ENCODE data around the gene CRTC3.

Gene CRTC3

GRCh38 chr15:90564051-90564450, 34.3 kb downstream of the CRTC3 start:
- no peak for DNase-seq

- no peak for DNase-seq
These were observed 34.9 kb downstream of the CRTC3 start for GRCh38 chr15:90564590-90564989.

GRCh38 chr15:90565866-90566265, 36.1 kb downstream of the CRTC3 start:
- no peak for DNase-seq

- DNase-seq = peak; percentile 4
These were observed 40.9 kb downstream of the CRTC3 start for GRCh38 chr15:90570643-90571042.

- peak; percentile 49 for DNase-seq
These were observed 41.4 kb downstream of the CRTC3 start for GRCh38 chr15:90571063-90571541.

- no peak for DNase-seq
These were observed 43.2 kb downstream of the CRTC3 start for GRCh38 chr15:90572893-90573292.

- peak; percentile 18 for DNase-seq
These were observed 47.1 kb downstream of the CRTC3 start for GRCh38 chr15:90576711-90577389.

- no peak for DNase-seq
These were observed 49.5 kb downstream of the CRTC3 start for GRCh38 chr15:90579213-90579612.

- DNase-seq = no peak
These were observed 50.4 kb downstream of the CRTC3 start for GRCh38 chr15:90580099-90580498.

- no peak for DNase-seq
These were observed 50.8 kb downstream of the CRTC3 start for GRCh38 chr15:90580541-90580940.

GRCh38 chr15:90580946-90581345, 51.2 kb downstream of the CRTC3 start:
- no peak for DNase-seq

GRCh38 chr15:90581771-90582352, 52.1 kb downstream of the CRTC3 start:
- no peak for DNase-seq

GRCh38 chr15:90582553-90582952, 52.8 kb downstream of the CRTC3 start:
- DNase-seq = no peak

- DNase-seq = no peak
These were observed 53.9 kb downstream of the CRTC3 start for GRCh38 chr15:90583471-90584252.

- DNase-seq = no peak
These were observed 55.1 kb downstream of the CRTC3 start for GRCh38 chr15:90584841-90585240.

GRCh38 chr15:90585863-90586262, 56.1 kb downstream of the CRTC3 start:
- no peak for DNase-seq

- no peak for DNase-seq
These were observed 57.2 kb downstream of the CRTC3 start for GRCh38 chr15:90586948-90587347.

GRCh38 chr15:90588427-90588826, 58.7 kb downstream of the CRTC3 start:
- DNase-seq = no peak

GRCh38 chr15:90591524-90591923, 61.8 kb downstream of the CRTC3 start:
- DNase-seq = no peak

GRCh38 chr15:90592131-90592881, 62.6 kb downstream of the CRTC3 start:
- DNase-seq = no peak

- no peak for DNase-seq
These were observed 63.9 kb downstream of the CRTC3 start for GRCh38 chr15:90593499-90594158.

- DNase-seq = peak; percentile 85
These were observed 64.6 kb downstream of the CRTC3 start for GRCh38 chr15:90594301-90594738.

GRCh38 chr15:90595763-90596155, 66.0 kb downstream of the CRTC3 start:
- DNase-seq = no peak
